Osteoblast (primary cell): ENCODE results near the gene NEURL1B. TPM values are rescaled to one million over a fixed set of nuclear protein-coding genes. Genes with fewer than 3 reads are reported as not detected.

ENCODE experiments used
- DNase-seq: peaks from one replicate; pipeline ENCODE4 v3.0.0; 2011; ENCODE audit warnings: low spot score, mixed read lengths; ENCODE audit not compliant: insufficient read length; ENCODE audit errors: missing footprints
- H2AFZ ChIP-seq: 2 replicates; pipeline ENCODE4 v1.6.0; 2011; ENCODE audit warnings: mild to moderate bottlenecking, low read length
- H3K27ac ChIP-seq: 2 replicates; pipeline ENCODE4 v1.5.1; 2011; ENCODE audit warnings: mild to moderate bottlenecking, low read depth, low read length, moderate library complexity
- H3K27me3 ChIP-seq: 2 replicates; pipeline ENCODE4 v1.6.0; 2012; ENCODE audit warnings: mild to moderate bottlenecking, control low read depth, inconsistent platforms, low read length, moderate library complexity; ENCODE audit not compliant: insufficient read depth
- H3K36me3 ChIP-seq: 2 replicates; pipeline ENCODE4 v1.5.1; 2011; ENCODE audit warnings: mild to moderate bottlenecking, low read length, control low read depth, moderate library complexity; ENCODE audit not compliant: insufficient read depth
- H3K4me1 ChIP-seq: 2 replicates; pipeline ENCODE4 v1.5.1; 2011; ENCODE audit warnings: mild to moderate bottlenecking, low read length, control low read depth, moderate library complexity; ENCODE audit not compliant: insufficient read depth
- H3K4me2 ChIP-seq: 2 replicates; pipeline ENCODE4 v1.6.0; 2011; ENCODE audit warnings: mild to moderate bottlenecking, low read length; ENCODE audit not compliant: insufficient read depth
- H3K4me3 ChIP-seq: fragments of 200-600 bp; sonication (generic); 3 replicates; pipeline ENCODE4 v1.5.1; 2012; ENCODE audit warnings: mild to moderate bottlenecking, low read length, inconsistent platforms; ENCODE audit not compliant: insufficient read depth
- H3K79me2 ChIP-seq: 2 replicates; pipeline ENCODE4 v1.6.0; 2012; ENCODE audit warnings: mild to moderate bottlenecking, low read length, control low read depth, inconsistent platforms; ENCODE audit not compliant: insufficient read depth
- H3K9me3 ChIP-seq: 2 replicates; pipeline ENCODE4 v1.5.1; 2011; ENCODE audit warnings: low read depth, low read length, control low read depth
- H4K20me1 ChIP-seq: 2 replicates; pipeline ENCODE4 v1.6.0; 2012; ENCODE audit warnings: mild to moderate bottlenecking, low read length, control low read depth; ENCODE audit not compliant: insufficient read depth
- total RNA-seq: library from RNA; depleted of rRNA; stranded (reverse); fragments of >200 nt; gene quantifications from 2 replicates; pipeline ENCODE4 v1.2.3, GENCODE V29; 2012
- TF ChIP-seq, protein P1 (sequence below): IDR thresholded peaks from 2 replicates; pipeline ENCODE4 v1.5.1; 2011; ENCODE audit warnings: mild to moderate bottlenecking, low read depth, low read length, moderate library complexity; ENCODE audit errors: extremely low read depth

NEURL1B gene
- total RNA-seq, 1 donor = 0.36 TPM

DNA sequence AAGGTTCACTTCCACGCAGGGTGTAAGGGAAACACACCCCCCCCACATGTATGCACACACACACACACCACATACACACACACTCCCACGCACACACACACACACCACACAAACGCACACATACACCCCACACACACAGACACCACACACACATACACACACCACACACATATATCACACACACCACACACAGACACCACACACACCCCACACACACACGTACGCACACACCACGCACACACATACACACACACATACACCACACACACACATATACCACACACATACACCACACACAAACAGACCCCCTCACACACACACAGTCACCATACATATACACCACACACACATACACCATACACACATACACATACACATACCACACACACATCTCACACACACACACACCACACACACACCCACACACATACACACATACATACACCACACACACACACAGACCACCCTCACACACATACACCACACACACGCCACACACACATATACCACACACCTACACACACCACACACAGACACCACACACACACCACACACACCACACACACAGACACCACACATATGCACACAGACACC is 44.3 kb upstream of the NEURL1B start:
- no peaks in the 10 kb centered on the region for H4K20me1 ChIP-seq
- DNase-seq = no peak
- TF ChIP-seq, protein P1, sequence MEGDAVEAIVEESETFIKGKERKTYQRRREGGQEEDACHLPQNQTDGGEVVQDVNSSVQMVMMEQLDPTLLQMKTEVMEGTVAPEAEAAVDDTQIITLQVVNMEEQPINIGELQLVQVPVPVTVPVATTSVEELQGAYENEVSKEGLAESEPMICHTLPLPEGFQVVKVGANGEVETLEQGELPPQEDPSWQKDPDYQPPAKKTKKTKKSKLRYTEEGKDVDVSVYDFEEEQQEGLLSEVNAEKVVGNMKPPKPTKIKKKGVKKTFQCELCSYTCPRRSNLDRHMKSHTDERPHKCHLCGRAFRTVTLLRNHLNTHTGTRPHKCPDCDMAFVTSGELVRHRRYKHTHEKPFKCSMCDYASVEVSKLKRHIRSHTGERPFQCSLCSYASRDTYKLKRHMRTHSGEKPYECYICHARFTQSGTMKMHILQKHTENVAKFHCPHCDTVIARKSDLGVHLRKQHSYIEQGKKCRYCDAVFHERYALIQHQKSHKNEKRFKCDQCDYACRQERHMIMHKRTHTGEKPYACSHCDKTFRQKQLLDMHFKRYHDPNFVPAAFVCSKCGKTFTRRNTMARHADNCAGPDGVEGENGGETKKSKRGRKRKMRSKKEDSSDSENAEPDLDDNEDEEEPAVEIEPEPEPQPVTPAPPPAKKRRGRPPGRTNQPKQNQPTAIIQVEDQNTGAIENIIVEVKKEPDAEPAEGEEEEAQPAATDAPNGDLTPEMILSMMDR = no peak
- H3K79me2 ChIP-seq = no peaks in the 10 kb centered on the region
- H3K4me1 ChIP-seq = no peaks in the 10 kb centered on the region
- H3K27ac ChIP-seq = no peak overlapping the region
- H2AFZ ChIP-seq = no peak overlapping the region
- no peak overlapping the region for H3K4me2 ChIP-seq
- H3K4me3 ChIP-seq = no peak overlapping the region
- H3K9me3 ChIP-seq = no peaks in the 10 kb centered on the region
- H3K36me3 ChIP-seq = no peaks in the 10 kb centered on the region
- peaks cover 10% of the 10 kb centered on the region for H3K27me3 ChIP-seq

GRCh38 chr5:172597755-172598155 is 43.3 kb upstream of the NEURL1B start:
- Histone ChIP-seq H3K36me3 (no peaks in the 10 kb centered on the region), H3K9me3 (no peaks in the 10 kb centered on the region), H3K4me2 (no peak overlapping the region), H3K79me2 (no peaks in the 10 kb centered on the region), H3K4me1 (no peaks in the 10 kb centered on the region), H3K4me3 (no peak overlapping the region), H2AFZ (no peak overlapping the region), H3K27me3 (peaks cover 6% of the 10 kb centered on the region), H4K20me1 (no peaks in the 10 kb centered on the region), H3K27ac (no peak overlapping the region)
- DNase-seq = no peak
- TF ChIP-seq, protein P1 = no peak

- Histone ChIP-seq H3K79me2 (no peaks in the 10 kb centered on the region), H2AFZ (no peak overlapping the region), H3K4me1 (no peaks in the 10 kb centered on the region), H3K4me2 (no peak overlapping the region), H3K4me3 (no peak overlapping the region), H4K20me1 (no peaks in the 10 kb centered on the region), H3K9me3 (no peaks in the 10 kb centered on the region), H3K36me3 (no peaks in the 10 kb centered on the region), H3K27ac (no peak overlapping the region), H3K27me3 (peaks cover 6% of the 10 kb centered on the region)
- TF ChIP-seq, protein P1 = no peak
- no peak for DNase-seq
These were observed 42.5 kb upstream of the NEURL1B start for GRCh38 chr5:172598251-172599203.

DNA sequence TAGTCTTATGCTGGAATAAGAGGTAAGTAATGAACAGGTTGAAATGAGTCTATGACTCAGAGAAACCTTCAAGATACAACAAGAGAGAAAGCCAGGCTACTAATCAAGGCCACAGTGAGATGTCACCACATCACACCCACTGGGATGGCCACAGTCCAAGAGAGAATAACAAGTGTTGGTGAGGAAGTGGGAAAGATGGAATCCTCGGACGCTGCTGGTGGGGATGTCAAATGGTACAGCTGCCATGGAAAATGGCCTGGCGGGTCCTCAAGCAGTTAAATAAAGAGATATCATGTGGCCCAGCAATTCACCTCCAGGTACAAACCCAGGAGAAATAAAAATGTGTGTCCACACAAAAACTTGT is 41.9 kb upstream of the NEURL1B start:
- no peaks in the 10 kb centered on the region for H3K9me3 ChIP-seq
- H3K4me2 ChIP-seq = no peak overlapping the region
- H3K4me1 ChIP-seq = no peaks in the 10 kb centered on the region
- no peaks in the 10 kb centered on the region for H4K20me1 ChIP-seq
- H3K4me3 ChIP-seq = no peak overlapping the region
- no peak overlapping the region for H2AFZ ChIP-seq
- no peaks in the 10 kb centered on the region for H3K79me2 ChIP-seq
- no peak overlapping the region for H3K27ac ChIP-seq
- H3K36me3 ChIP-seq = no peaks in the 10 kb centered on the region
- TF ChIP-seq, protein P1 = no peak
- no peak for DNase-seq
- H3K27me3 ChIP-seq = peaks cover 6% of the 10 kb centered on the region
